Natural killer cell (primary cell): ENCODE results near the gene GSK3A. TPM values are rescaled to one million over a fixed set of nuclear protein-coding genes. Genes with fewer than 3 reads are reported as not detected.
A peak's percentile ranks its signal among the peaks of the same experiment; 100 is the strongest.
"Not testable (repeated sequence)": the region's sequence is repeated elsewhere in the genome, so short reads cannot be mapped to it uniquely, and the experiment has no call there.

Experiments
- ATAC-seq, 3 donors: fragments of 150-1000 bp in 2 of 3; fragments of 200-7000 bp in 1 of 3; cut with Tn5 transposase; 1 replicate in 1 of 3; 2 replicates in 2 of 3; pipeline ENCODE4 v1.10.0; 2021; ENCODE audit warnings: mild to moderate bottlenecking in 2 of 3, moderate library complexity in 2 of 3
- DNase-seq, 2 donors: peaks; one replicate each; pipeline versions ENCODE4 v3.0.0 to v3.0.0-alpha.2; 2013 to 2021; ENCODE audit warnings: mixed read lengths in 1 of 2
- H3K27ac ChIP-seq: one replicate; pipeline ENCODE4 v1.5.1; 2013; ENCODE audit warnings: mild to moderate bottlenecking, low read length
- H3K27me3 ChIP-seq: one replicate; pipeline ENCODE4 v1.6.1; 2013; ENCODE audit warnings: low read length; ENCODE audit not compliant: control insufficient read depth, insufficient read depth
- H3K36me3 ChIP-seq: one replicate; pipeline ENCODE4 v1.6.1; 2013; ENCODE audit warnings: low read length; ENCODE audit not compliant: control insufficient read depth, insufficient read depth
- H3K4me1 ChIP-seq: one replicate; pipeline ENCODE4 v1.6.1; 2013; ENCODE audit warnings: low read length; ENCODE audit not compliant: control insufficient read depth, insufficient read depth
- H3K4me3 ChIP-seq: one replicate; pipeline ENCODE4 v1.5.1; 2013; ENCODE audit warnings: low read length
- H3K9me3 ChIP-seq: one replicate; pipeline ENCODE4 v1.6.1; 2013; ENCODE audit warnings: low read length; ENCODE audit not compliant: control insufficient read depth, insufficient read depth
- H3K27ac Mint-ChIP-seq, 2 donors: one replicate each; pipeline ENCODE4 v1.8.0; 2022; ENCODE audit warnings: mild to moderate bottlenecking in 2 of 2, mixed read lengths in 2 of 2, moderate library complexity in 1 of 2
- H3K27me3 Mint-ChIP-seq, 2 donors: one replicate each; pipeline ENCODE4 v1.8.0; 2022; ENCODE audit warnings: low read depth in 2 of 2, mixed read lengths in 2 of 2
- H3K36me3 Mint-ChIP-seq: one replicate; pipeline ENCODE4 v1.8.0; 2022; ENCODE audit warnings: mixed read lengths
- H3K4me1 Mint-ChIP-seq, 2 donors: one replicate each; pipeline ENCODE4 v1.8.0; 2022; ENCODE audit warnings: mixed read lengths in 2 of 2
- H3K4me3 Mint-ChIP-seq: one replicate; pipeline ENCODE4 v1.8.0; 2022; ENCODE audit warnings: mild to moderate bottlenecking, moderate library complexity, mixed read lengths
- H3K9me3 Mint-ChIP-seq, 2 donors: one replicate each; pipeline ENCODE4 v1.8.0; 2022; ENCODE audit warnings: mixed read lengths in 2 of 2
- CTCF ChIP-seq: fragments of 200-600 bp; IDR thresholded peaks from one replicate; pipeline ENCODE4 v1.8.0; 2022; ENCODE audit warnings: antibody characterized with exemption
- WGBS: methylation state at CpG from one replicate; pipeline ENCODE4 v1.1.7; 2013; ENCODE audit warnings: missing lambda C conversion rate; ENCODE audit not compliant: insufficient coverage; 5-methylcytosine and 5-hydroxymethylcytosine counted together
- intact Hi-C: fragments of 100-400 bp; cut with micrococcal nuclease; formaldehyde crosslinking; loops from one replicate; pipeline ENCODE4 v1.14.2; 2022
- total RNA-seq, 4 donors: library from RNA; stranded (reverse); fragments of 120-200 nt in 1 of 4; gene quantifications; one replicate each; pipeline versions ENCODE4 v1.2.3 to v1.2.4, GENCODE V29; 2013 to 2022

The GSK3A gene
- total RNA-seq, 3 donors from 2014 or later (not counting 1 experiment from before 2014, with no cell fraction given) = 42.5 to 52.1 (median 44.1) TPM

- Mint-ChIP-seq H3K4me3 (no peak overlapping the region), H3K4me1 (no peaks in the 10 kb centered on the region), H3K27me3 (peaks cover 0 to 4% of the 10 kb centered on the region in 2 donors), H3K27ac (no peak overlapping the region), H3K9me3 (no peaks in the 10 kb centered on the region), H3K36me3 (no peaks in the 10 kb centered on the region)
- intact Hi-C loops = no loop called here
- WGBS = 78% methylated on average over 2 of the region's 3 CpGs
- DNase-seq (no peak), ATAC-seq (no peak)
- no peaks in the 10 kb centered on the region for H3K36me3 ChIP-seq
- H3K27ac ChIP-seq = no peak overlapping the region
- no peaks in the 10 kb centered on the region for H3K27me3 ChIP-seq
- TF ChIP-seq CTCF = no peak
- no peaks in the 10 kb centered on the region for H3K4me1 ChIP-seq
- no peaks in the 10 kb centered on the region for H3K9me3 ChIP-seq
- H3K4me3 ChIP-seq = no peak overlapping the region
Observed at GRCh38 chr19:42261763-42262162, 19.4 kb upstream of the GSK3A start.

- H3K27me3 Mint-ChIP-seq, DNase-seq, H3K9me3 ChIP-seq, H3K4me3 ChIP-seq, H3K9me3 Mint-ChIP-seq, H3K36me3 Mint-ChIP-seq, H3K27ac ChIP-seq, H3K27me3 ChIP-seq, H3K36me3 ChIP-seq, intact Hi-C loops, ATAC-seq, H3K27ac Mint-ChIP-seq: not testable (repeated sequence)
- peak overlapping the region; percentile 35 for H3K4me3 Mint-ChIP-seq
- peaks cover 18% of the 10 kb centered on the region for H3K4me1 ChIP-seq
- peaks cover 7 to 18% of the 10 kb centered on the region in 2 donors for H3K4me1 Mint-ChIP-seq
- WGBS = 96% methylated on average over 3 of the region's 3 CpGs
Observed at GRCh38 chr19:42257842-42258241, 15.4 kb upstream of the GSK3A start.

GRCh38 chr19:42255766-42256745 is 13.7 kb upstream of the GSK3A start:
- TF ChIP-seq CTCF = no peak
- no peaks in the 10 kb centered on the region for H3K36me3 ChIP-seq
- DNase-seq (peak in 1 of 2 donors; percentile 46), ATAC-seq (no peak)
- H3K9me3 ChIP-seq = no peaks in the 10 kb centered on the region
- intact Hi-C loops = loop anchor here (1.0 kb wide), 2 partner anchors 12 kb away; no protein-coding TSS in a partner anchor
- H3K4me3 Mint-ChIP-seq = peak overlapping the region; percentile 75
- no peaks in the 10 kb centered on the region for H3K27me3 Mint-ChIP-seq
- H3K4me1 Mint-ChIP-seq = peaks cover 17 to 32% of the 10 kb centered on the region in 2 donors
- no peaks in the 10 kb centered on the region for H3K36me3 Mint-ChIP-seq
- no peak overlapping the region for H3K27ac ChIP-seq
- H3K27me3 ChIP-seq = no peaks in the 10 kb centered on the region
- H3K4me1 ChIP-seq = peaks cover 35% of the 10 kb centered on the region
- H3K27ac Mint-ChIP-seq = peak overlapping the region; percentile 67 to 95
- peak overlapping the region; percentile 56 for H3K4me3 ChIP-seq
- 20% methylated on average over 38 of the region's 38 CpGs for WGBS
- no peaks in the 10 kb centered on the region for H3K9me3 Mint-ChIP-seq
